Left lung (tissue), 10 donors: Measurements from ENCODE around the gene CCDC33. TPM values are rescaled to one million over a fixed set of nuclear protein-coding genes. Genes with fewer than 3 reads are reported as not detected.

Source experiments
- ATAC-seq: fragments of 200-7000 bp; cut with Tn5 transposase; one replicate; pipeline ENCODE4 v1.9.1; 2020; ENCODE audit warnings: moderate library complexity
- DNase-seq, 4 donors: peaks; one replicate each; pipeline ENCODE4 v3.0.0-alpha.2; 2013 to 2020
- H3K27ac ChIP-seq, 2 donors: fragments of 200-600 bp; sonication (generic) in 1 of 2; one replicate each; pipeline versions ENCODE4 v1.5.0 to v1.8.0; 2020 to 2021
- H3K27me3 ChIP-seq, 2 donors: fragments of 200-600 bp; sonication (generic) in 1 of 2; one replicate each; pipeline versions ENCODE4 v1.5.0 to v1.8.0; 2020 to 2021
- H3K36me3 ChIP-seq, 2 donors: fragments of 200-600 bp; sonication (generic) in 1 of 2; one replicate each; pipeline versions ENCODE4 v1.5.0 to v1.8.0; 2020 to 2021
- H3K4me1 ChIP-seq, 2 donors: fragments of 200-600 bp; one replicate each; pipeline ENCODE4 v1.8.0; 2021
- H3K4me3 ChIP-seq, 2 donors: fragments of 200-600 bp; sonication (generic) in 1 of 2; one replicate each; pipeline versions ENCODE4 v1.5.0 to v1.8.0; 2020 to 2021; ENCODE audit warnings: mild to moderate bottlenecking in 1 of 2
- H3K9me3 ChIP-seq, 2 donors: fragments of 200-600 bp; sonication (generic) in 1 of 2; one replicate each; pipeline versions ENCODE4 v1.5.0 to v1.8.0; 2020 to 2021
- CTCF ChIP-seq, 2 donors: fragments of 200-600 bp; sonication (generic) in 1 of 2; IDR thresholded peaks; one replicate each; pipeline versions ENCODE4 v1.5.0 to v1.8.0; 2021; ENCODE audit warnings: antibody characterized with exemption in 2 of 2
- intact Hi-C, 2 donors: fragments of 100-400 bp; cut with DNase I; formaldehyde crosslinking; loops; one replicate each; pipeline versions ENCODE4 v1.11.2 to v1.14.2; 2022
- polyA plus RNA-seq, 6 donors: library from polyadenylated mRNA; unstranded; fragments of 120-200 nt; gene quantifications; one replicate each; pipeline ENCODE4 v1.2.1, GENCODE V29; 2013; ENCODE audit not compliant: insufficient read length in 6 of 6
- total RNA-seq, 2 donors: library from RNA; stranded (reverse); fragmentation: NEBNext Ultra II Directional; extraction: Animal tissue kit (Norgen Biotek cat#: 25700); gene quantifications; one replicate each; pipeline ENCODE4 v1.2.1, GENCODE V29; 2021
- donor health status: DM: no; HTN: yes; CAD: no.
- donor health status: DM: no; HTN: no; CAD: no.

CCDC33 gene
- total and polyA plus RNA-seq, 8 donors = 1.00 to 3.2 (median 1.9) TPM; not detected in 1

DNA sequence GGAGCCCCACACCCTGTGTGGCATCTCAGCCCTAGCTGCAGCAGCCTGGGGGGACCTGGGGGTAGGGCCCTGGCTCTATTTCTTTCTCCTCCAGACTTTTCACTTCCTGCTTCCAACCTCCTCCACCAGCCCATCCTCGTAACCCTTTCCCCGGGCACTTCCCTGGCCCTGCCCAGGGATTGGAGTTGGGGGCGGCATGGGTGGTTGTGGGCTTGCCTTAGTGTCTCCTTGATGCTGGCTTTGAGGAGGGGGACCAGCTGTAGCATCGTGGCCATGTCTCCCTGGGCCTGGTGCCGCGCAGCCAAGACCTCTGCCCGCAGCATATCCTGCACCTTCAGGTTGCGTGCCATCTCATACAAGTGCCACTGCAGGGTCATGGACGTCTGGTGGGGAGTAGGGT lies 103.2 kb downstream of the CCDC33 start:
- no peak for ATAC-seq
- Histone ChIP-seq H3K27me3 (no peaks in the 10 kb centered on the region), H3K36me3 (no peaks in the 10 kb centered on the region), H3K4me3 (no peak overlapping the region), H3K9me3 (no peaks in the 10 kb centered on the region), H3K27ac (no peak overlapping the region), H3K4me1 (peaks cover 0 to 9% of the 10 kb centered on the region in 2 donors)
- intact Hi-C loops = no loop called here
- no peak for DNase-seq
- TF ChIP-seq CTCF (IDR thresholded peaks at IDR 0.05) = no peak

GRCh38 chr15:74340150-74340549 lies 104.0 kb downstream of the CCDC33 start:
- no peak overlapping the region for H3K27ac ChIP-seq
- no peaks in the 10 kb centered on the region for H3K27me3 ChIP-seq
- ATAC-seq (peak; percentile 65), DNase-seq (no peak)
- H3K4me1 ChIP-seq = peaks cover 0 to 9% of the 10 kb centered on the region in 2 donors
- no peak for TF ChIP-seq CTCF (IDR thresholded peaks at IDR 0.05)
- intact Hi-C loops = no loop called here
- H3K9me3 ChIP-seq = no peaks in the 10 kb centered on the region
- no peak overlapping the region for H3K4me3 ChIP-seq
- no peaks in the 10 kb centered on the region for H3K36me3 ChIP-seq

DNA sequence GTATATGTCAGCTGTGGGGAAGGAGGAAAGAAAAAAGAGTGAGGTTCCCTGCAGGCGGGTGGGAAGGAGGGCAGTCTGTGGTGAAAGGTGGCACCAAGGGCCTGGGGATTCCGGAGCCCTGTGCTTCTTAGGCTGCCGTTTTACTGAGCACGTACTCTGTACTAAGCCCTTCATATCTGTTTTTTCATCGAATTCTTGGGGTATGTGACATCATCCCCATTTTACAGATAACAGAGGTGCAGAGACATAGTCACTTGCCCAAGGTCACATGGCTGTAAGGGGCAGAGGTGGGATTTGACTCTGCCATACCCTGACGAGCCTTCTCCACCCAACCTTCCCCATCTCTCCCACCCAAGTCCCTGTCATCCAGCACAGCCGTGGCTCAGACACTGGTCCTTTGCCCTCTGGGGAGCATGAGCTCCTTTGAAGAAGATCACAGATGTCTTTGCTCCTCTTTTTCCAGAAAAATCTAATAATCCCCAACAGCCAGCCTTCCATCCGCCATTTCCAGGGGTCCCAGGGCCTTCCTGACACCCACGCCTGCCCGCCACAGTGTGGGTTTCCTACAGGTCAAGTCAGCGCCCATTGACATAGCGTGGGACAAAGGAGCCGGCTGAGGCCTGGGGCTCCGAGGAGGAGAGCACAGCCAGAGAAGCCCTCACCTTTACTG lies 107.1 kb downstream of the CCDC33 start:
- H3K4me1 ChIP-seq = peaks cover 0 to 9% of the 10 kb centered on the region in 2 donors
- no peak for TF ChIP-seq CTCF (IDR thresholded peaks at IDR 0.05)
- intact Hi-C loops = no loop called here
- H3K27ac ChIP-seq = no peak overlapping the region
- H3K27me3 ChIP-seq = no peaks in the 10 kb centered on the region
- no peak overlapping the region for H3K4me3 ChIP-seq
- H3K36me3 ChIP-seq = no peaks in the 10 kb centered on the region
- no peak for DNase-seq
- ATAC-seq = no peak
- H3K9me3 ChIP-seq = no peaks in the 10 kb centered on the region

- H3K4me1 ChIP-seq = peaks cover 0 to 9% of the 10 kb centered on the region in 2 donors
- no peaks in the 10 kb centered on the region for H3K9me3 ChIP-seq
- H3K27ac ChIP-seq = no peak overlapping the region
- TF ChIP-seq CTCF (IDR thresholded peaks at IDR 0.05) = no peak
- H3K36me3 ChIP-seq = no peaks in the 10 kb centered on the region
- ATAC-seq (no peak), DNase-seq (no peak)
- no peaks in the 10 kb centered on the region for H3K27me3 ChIP-seq
- intact Hi-C loops = no loop called here
- no peak overlapping the region for H3K4me3 ChIP-seq
Measured at GRCh38 chr15:74343797-74344127, 107.6 kb downstream of the CCDC33 start.

- no peak for ATAC-seq
- Histone ChIP-seq H3K9me3 (no peaks in the 10 kb centered on the region), H3K27ac (no peak overlapping the region), H3K36me3 (no peaks in the 10 kb centered on the region), H3K4me3 (no peak overlapping the region), H3K4me1 (peaks cover 0 to 3% of the 10 kb centered on the region in 2 donors), H3K27me3 (no peaks in the 10 kb centered on the region)
- intact Hi-C loops = no loop called here
- no peak for TF ChIP-seq CTCF (IDR thresholded peaks at IDR 0.05)
- DNase-seq = no peak
Measured at GRCh38 chr15:74345051-74345450, 108.9 kb downstream of the CCDC33 start.
